Stimulated activated naive CD8-positive, alpha-beta T cell treated with anti-CD3 and anti-CD28 coated beads, Interleukin-15, Interleukin-2, amounts not matched to agents 100 ng/mL and 50 ng/mL, for 24 hours (primary cell): Measurements from ENCODE around the gene TCF7L1.

Source experiments
- H3K27ac Mint-ChIP-seq: one replicate; pipeline ENCODE4 v1.8.0; 2021; ENCODE audit warnings: mild to moderate bottlenecking, mixed read lengths
- H3K27me3 Mint-ChIP-seq: one replicate; pipeline ENCODE4 v1.8.0; 2021; ENCODE audit warnings: mixed read lengths
- H3K36me3 Mint-ChIP-seq: one replicate; pipeline ENCODE4 v1.8.0; 2021; ENCODE audit warnings: low read depth, mixed read lengths
- H3K4me1 Mint-ChIP-seq: one replicate; pipeline ENCODE4 v1.8.0; 2021; ENCODE audit warnings: low read depth, mixed read lengths
- H3K4me3 Mint-ChIP-seq: one replicate; pipeline ENCODE4 v1.8.0; 2021; ENCODE audit warnings: mild to moderate bottlenecking, mixed read lengths
- H3K9me3 Mint-ChIP-seq: one replicate; pipeline ENCODE4 v1.8.0; 2021; ENCODE audit warnings: mixed read lengths

TCF7L1 gene

DNA sequence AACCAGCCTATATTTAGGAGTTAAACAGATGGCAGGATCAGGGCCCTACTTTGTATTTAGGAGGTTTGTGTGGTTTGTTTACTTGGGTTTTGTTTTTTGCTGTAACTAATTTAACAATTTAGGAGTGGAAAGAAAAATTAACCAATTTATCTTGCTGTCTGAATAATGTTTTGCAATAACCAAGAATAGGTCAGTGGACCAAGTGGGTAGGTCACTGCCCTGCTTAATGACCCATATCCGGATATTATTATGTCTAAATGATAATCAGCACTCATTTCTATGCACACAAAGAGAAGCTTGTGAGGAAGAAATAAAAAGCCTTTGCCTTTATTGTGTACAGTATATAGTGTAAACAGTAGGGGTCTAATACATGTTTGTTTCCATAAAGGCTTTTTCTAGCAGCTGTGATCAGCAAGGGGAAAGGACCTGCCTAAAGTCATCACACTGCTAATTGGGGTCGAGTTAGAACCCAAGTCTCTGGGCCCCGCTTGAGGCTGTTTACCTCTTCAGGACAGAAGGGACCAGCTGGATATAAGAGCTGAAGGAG lies 118.0 kb downstream of the TCF7L1 start:
- no peaks in the 10 kb centered on the region for H3K36me3 Mint-ChIP-seq
- no peak overlapping the region for H3K27ac Mint-ChIP-seq
- no peaks in the 10 kb centered on the region for H3K4me1 Mint-ChIP-seq
- no peaks in the 10 kb centered on the region for H3K9me3 Mint-ChIP-seq
- H3K27me3 Mint-ChIP-seq: no peaks in the 10 kb centered on the region
- no peak overlapping the region for H3K4me3 Mint-ChIP-seq

GRCh38 chr2:85253890-85254289 lies 120.7 kb downstream of the TCF7L1 start:
- no peaks in the 10 kb centered on the region for H3K36me3 Mint-ChIP-seq
- H3K27ac Mint-ChIP-seq: no peak overlapping the region
- H3K9me3 Mint-ChIP-seq: no peaks in the 10 kb centered on the region
- no peaks in the 10 kb centered on the region for H3K27me3 Mint-ChIP-seq
- no peak overlapping the region for H3K4me3 Mint-ChIP-seq
- no peaks in the 10 kb centered on the region for H3K4me1 Mint-ChIP-seq

- Mint-ChIP-seq H3K4me1 (no peaks in the 10 kb centered on the region), H3K36me3 (no peaks in the 10 kb centered on the region), H3K9me3 (no peaks in the 10 kb centered on the region), H3K27ac (no peak overlapping the region), H3K27me3 (no peaks in the 10 kb centered on the region), H3K4me3 (no peak overlapping the region)
Measured at GRCh38 chr2:85254540-85255300, 121.5 kb downstream of the TCF7L1 start.

- Mint-ChIP-seq H3K36me3 (no peaks in the 10 kb centered on the region), H3K27ac (no peak overlapping the region), H3K4me1 (no peaks in the 10 kb centered on the region), H3K27me3 (no peaks in the 10 kb centered on the region), H3K9me3 (no peaks in the 10 kb centered on the region), H3K4me3 (no peak overlapping the region)
Measured at GRCh38 chr2:85255456-85255812, 122.2 kb downstream of the TCF7L1 start.

- H3K27me3 Mint-ChIP-seq: no peaks in the 10 kb centered on the region
- H3K9me3 Mint-ChIP-seq: no peaks in the 10 kb centered on the region
- no peak overlapping the region for H3K27ac Mint-ChIP-seq
- H3K4me1 Mint-ChIP-seq: no peaks in the 10 kb centered on the region
- H3K4me3 Mint-ChIP-seq: no peak overlapping the region
- H3K36me3 Mint-ChIP-seq: no peaks in the 10 kb centered on the region
Measured at GRCh38 chr2:85255813-85256594, 122.8 kb downstream of the TCF7L1 start.

DNA sequence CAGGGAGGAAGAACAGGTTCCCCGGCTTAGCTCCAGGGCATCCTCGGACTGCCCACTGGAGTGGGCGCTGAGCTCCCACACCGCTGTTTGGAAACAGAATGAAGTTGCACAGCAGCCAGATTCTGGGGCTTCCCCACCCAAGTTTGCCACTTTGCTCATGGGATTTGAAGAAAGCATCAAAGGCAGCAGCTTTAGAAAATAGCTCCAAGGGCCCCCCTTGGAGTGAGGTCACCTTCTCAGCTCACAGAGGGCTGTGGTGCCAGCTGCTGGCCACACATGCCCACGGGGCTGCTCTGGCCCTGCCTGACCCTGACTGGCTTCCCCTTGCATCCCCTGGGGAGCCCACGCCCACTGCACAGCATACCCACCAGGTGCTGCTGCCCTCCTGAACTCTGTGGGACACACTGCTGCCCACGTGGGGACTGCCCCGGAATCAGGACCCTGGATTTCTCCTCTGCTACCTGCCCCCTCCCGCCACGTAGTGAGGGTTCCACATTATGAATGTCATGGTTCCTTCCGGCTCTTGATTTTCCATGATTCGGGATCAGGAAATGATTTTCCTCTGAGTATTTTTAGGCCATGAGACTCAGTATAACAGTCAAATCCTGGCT lies 124.3 kb downstream of the TCF7L1 start:
- no peaks in the 10 kb centered on the region for H3K36me3 Mint-ChIP-seq
- H3K4me1 Mint-ChIP-seq: no peaks in the 10 kb centered on the region
- H3K27me3 Mint-ChIP-seq: no peaks in the 10 kb centered on the region
- H3K9me3 Mint-ChIP-seq: no peaks in the 10 kb centered on the region
- H3K4me3 Mint-ChIP-seq: no peak overlapping the region
- H3K27ac Mint-ChIP-seq: no peak overlapping the region

DNA sequence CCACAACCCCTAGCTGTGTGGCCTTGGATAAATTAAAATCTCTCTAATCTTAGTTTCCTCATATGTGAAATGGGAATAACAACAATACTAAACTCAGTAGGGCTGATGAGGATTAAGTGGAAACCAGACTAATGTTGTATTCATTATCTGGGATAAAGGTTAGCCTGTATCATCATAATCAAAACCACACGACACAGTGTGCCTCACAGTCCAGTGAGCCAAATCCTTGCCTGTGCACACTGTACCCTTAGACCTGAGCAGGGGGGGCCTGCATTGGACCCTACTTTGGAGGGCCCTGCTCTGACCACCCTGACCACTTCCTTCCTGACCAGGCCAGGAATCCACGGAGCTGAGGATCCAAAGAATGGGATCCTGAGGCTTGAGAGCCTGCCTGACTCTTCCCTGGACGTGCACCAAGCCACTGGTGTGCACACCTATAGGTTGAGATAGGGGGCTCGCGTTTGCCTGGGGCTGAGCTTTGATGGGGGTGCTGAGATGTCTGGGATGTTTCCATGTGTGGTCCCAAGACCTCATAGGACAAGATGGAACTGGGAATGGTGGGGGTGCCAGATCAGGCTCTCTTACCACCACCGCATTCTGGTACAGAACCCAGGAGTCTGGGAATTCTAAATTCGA lies 124.9 kb downstream of the TCF7L1 start:
- Mint-ChIP-seq H3K9me3 (no peaks in the 10 kb centered on the region), H3K4me1 (no peaks in the 10 kb centered on the region), H3K27me3 (no peaks in the 10 kb centered on the region), H3K27ac (no peak overlapping the region), H3K36me3 (no peaks in the 10 kb centered on the region), H3K4me3 (no peak overlapping the region)

GRCh38 chr2:85259101-85259590 lies 126.0 kb downstream of the TCF7L1 start:
- Mint-ChIP-seq H3K4me3 (no peak overlapping the region), H3K36me3 (no peaks in the 10 kb centered on the region), H3K27me3 (no peaks in the 10 kb centered on the region), H3K9me3 (no peaks in the 10 kb centered on the region), H3K27ac (no peak overlapping the region), H3K4me1 (no peaks in the 10 kb centered on the region)

DNA sequence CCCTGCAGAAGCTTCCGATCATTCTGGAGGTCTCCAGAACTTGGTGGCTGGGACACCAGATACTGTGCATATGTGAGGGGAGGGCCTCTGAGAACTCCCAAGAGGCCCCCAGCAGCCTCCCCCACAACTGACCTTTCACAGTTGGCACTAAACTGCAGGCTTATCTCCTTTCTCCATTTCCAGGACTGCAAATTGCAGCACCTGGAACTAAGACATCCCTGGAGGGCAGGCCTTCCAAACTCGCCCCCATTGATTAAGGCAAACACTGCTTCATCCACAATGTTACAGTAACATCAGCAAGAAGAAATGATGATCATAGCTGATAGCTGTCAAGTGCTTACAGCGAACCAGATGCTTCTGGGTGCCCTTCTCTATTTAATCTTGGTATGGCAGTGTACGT lies 126.7 kb downstream of the TCF7L1 start:
- Mint-ChIP-seq H3K36me3 (no peaks in the 10 kb centered on the region), H3K27ac (no peak overlapping the region), H3K27me3 (no peaks in the 10 kb centered on the region), H3K4me1 (no peaks in the 10 kb centered on the region), H3K4me3 (no peak overlapping the region), H3K9me3 (no peaks in the 10 kb centered on the region)

GRCh38 chr2:85263591-85263990 lies 130.4 kb downstream of the TCF7L1 start:
- Mint-ChIP-seq H3K4me1 (no peaks in the 10 kb centered on the region), H3K4me3 (no peak overlapping the region), H3K27ac (no peak overlapping the region), H3K9me3 (no peaks in the 10 kb centered on the region), H3K36me3 (no peaks in the 10 kb centered on the region), H3K27me3 (no peaks in the 10 kb centered on the region)

GRCh38 chr2:85264471-85264870 lies 131.3 kb downstream of the TCF7L1 start:
- H3K4me1 Mint-ChIP-seq: no peaks in the 10 kb centered on the region
- no peaks in the 10 kb centered on the region for H3K9me3 Mint-ChIP-seq
- no peaks in the 10 kb centered on the region for H3K36me3 Mint-ChIP-seq
- no peaks in the 10 kb centered on the region for H3K27me3 Mint-ChIP-seq
- H3K27ac Mint-ChIP-seq: no peak overlapping the region
- no peak overlapping the region for H3K4me3 Mint-ChIP-seq

DNA sequence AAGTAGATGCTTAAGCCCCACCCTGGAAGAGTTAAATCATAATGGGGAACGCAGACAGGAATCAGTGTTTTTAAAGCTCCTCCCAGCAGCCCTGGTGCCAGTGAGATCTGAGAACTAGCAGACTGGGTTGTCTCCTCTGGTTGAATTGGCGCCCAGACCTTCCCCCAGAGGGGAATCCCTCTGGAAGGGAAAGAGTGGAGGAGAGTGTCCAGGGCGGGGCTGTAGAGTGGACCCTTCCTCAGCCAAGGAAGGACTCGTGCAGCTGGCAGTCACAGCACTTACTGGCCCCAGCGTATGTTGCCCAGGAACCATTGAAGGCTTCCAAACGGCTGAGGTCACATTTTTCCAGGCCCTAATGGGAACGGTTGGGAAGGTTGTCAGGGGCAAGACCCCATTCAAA lies 132.1 kb downstream of the TCF7L1 start:
- Mint-ChIP-seq H3K36me3 (no peaks in the 10 kb centered on the region), H3K27me3 (no peaks in the 10 kb centered on the region), H3K4me3 (no peak overlapping the region), H3K4me1 (no peaks in the 10 kb centered on the region), H3K27ac (no peak overlapping the region), H3K9me3 (no peaks in the 10 kb centered on the region)

DNA sequence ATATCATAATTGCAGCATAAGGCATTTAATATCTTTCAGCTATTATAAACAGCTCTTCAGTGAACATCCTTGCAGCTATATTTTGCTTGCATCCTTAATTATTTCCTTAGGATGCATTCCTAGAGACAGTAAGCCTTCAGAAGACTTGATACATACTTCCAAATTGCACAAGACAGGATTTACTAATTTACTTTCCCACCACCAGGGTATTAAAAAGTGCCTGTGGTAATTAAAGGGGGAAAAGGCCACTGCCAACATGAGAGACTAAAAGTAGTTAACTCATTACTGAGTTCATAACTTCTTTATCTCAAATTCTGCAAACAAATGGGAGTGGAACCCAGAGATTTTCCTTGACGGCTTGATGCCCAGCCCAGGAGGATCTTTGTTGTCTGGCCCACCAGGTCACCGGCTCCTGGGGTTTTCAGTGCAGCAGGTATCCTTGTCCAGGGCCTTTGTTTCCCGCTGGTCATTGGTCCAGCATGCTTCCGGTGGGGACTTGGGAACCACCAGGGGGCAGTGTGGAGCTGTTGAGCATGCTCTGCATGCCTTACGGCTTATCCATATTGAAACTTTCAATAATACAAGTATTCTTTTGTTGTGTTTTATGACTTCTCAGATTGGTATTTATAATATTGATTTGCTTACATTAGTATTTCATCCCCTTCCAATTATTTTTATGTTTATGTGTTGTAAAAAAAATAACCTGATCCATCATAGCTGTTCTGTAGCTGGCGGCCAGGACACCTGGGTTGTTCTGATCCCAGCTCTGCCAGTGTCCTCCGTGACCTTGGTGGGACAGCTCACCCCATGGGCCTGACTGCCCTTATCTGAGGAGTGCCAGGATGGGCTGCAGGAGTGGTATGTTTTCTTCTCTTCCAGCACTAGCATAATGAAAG lies 133.2 kb downstream of the TCF7L1 start:
- Mint-ChIP-seq H3K27me3 (no peaks in the 10 kb centered on the region), H3K27ac (no peak overlapping the region), H3K36me3 (no peaks in the 10 kb centered on the region), H3K4me1 (no peaks in the 10 kb centered on the region), H3K4me3 (no peak overlapping the region), H3K9me3 (no peaks in the 10 kb centered on the region)

DNA sequence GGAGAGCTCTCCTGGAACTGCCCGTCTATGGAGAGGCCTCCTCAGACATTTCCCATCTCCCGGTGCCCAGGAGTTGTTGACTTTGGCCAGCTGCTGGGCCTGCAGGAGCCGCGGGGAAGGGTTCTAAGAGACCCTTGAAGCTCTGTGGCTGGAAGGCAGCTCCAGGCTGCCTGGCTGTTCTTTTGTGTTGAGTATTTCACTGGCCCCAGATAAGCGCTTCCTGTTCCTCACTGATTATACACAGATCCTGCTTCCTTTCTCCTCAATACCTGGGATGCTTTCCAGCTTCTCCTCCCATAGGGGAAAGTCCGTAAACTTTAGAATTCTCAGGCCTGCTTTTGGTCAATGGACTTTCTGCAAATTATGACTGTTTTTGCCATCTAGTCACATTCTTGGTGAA lies 136.8 kb downstream of the TCF7L1 start:
- no peak overlapping the region for H3K4me3 Mint-ChIP-seq
- H3K27ac Mint-ChIP-seq: no peak overlapping the region
- no peaks in the 10 kb centered on the region for H3K27me3 Mint-ChIP-seq
- H3K4me1 Mint-ChIP-seq: no peaks in the 10 kb centered on the region
- no peaks in the 10 kb centered on the region for H3K9me3 Mint-ChIP-seq
- no peaks in the 10 kb centered on the region for H3K36me3 Mint-ChIP-seq
